ENCODE measurements around the gene ABL2.
"Not testable (repeated sequence)": the region's sequence is repeated elsewhere in the genome, so short reads cannot be mapped to it uniquely, and the experiment has no call there.

GRCh38 chr1:179135168-179135567, 94.3 kb downstream of the ABL2 start:
- TF ChIP-seq, protein P1, sequence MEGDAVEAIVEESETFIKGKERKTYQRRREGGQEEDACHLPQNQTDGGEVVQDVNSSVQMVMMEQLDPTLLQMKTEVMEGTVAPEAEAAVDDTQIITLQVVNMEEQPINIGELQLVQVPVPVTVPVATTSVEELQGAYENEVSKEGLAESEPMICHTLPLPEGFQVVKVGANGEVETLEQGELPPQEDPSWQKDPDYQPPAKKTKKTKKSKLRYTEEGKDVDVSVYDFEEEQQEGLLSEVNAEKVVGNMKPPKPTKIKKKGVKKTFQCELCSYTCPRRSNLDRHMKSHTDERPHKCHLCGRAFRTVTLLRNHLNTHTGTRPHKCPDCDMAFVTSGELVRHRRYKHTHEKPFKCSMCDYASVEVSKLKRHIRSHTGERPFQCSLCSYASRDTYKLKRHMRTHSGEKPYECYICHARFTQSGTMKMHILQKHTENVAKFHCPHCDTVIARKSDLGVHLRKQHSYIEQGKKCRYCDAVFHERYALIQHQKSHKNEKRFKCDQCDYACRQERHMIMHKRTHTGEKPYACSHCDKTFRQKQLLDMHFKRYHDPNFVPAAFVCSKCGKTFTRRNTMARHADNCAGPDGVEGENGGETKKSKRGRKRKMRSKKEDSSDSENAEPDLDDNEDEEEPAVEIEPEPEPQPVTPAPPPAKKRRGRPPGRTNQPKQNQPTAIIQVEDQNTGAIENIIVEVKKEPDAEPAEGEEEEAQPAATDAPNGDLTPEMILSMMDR (IDR thresholded peaks at IDR 0.05) = not testable (repeated sequence)
- TF ChIP-seq POLR2AphosphoS5 (IDR thresholded peaks at IDR 0.05; ENCODE audit: low read depth, low read length); REST (IDR thresholded peaks at IDR 0.05; ENCODE audit: insufficient read depth in 1 of 2, low read depth in 2 of 2, low read length in 1 of 2); SIN3A (IDR thresholded peaks at IDR 0.05; ENCODE audit: borderline replicate concordance, insufficient read depth, low read depth, low read length); TCF7L2 (IDR thresholded peaks at IDR 0.05; ENCODE audit: low read depth, low read length): not testable (repeated sequence)

Measured in Panc1 (cell line).